OCI-LY7 (cell line): ENCODE results near the gene GREB1. TPM values are rescaled to one million over a fixed set of nuclear protein-coding genes. Genes with fewer than 3 reads are reported as not detected.

Experiments
- BruUV-seq: library from RNA; stranded (reverse); fragments of 400-500 nt; replicated peaks from 2 replicates; lab custom pipeline; 2021; lab: Mats Ljungman, UMichigan
- CTCF ChIA-PET: fragments of 300-600 bp; sonication (Branson Sonifier 250); formaldehyde crosslinking; loops from one replicate; lab custom pipeline; 2022; ENCODE audit warnings: antibody characterized with exemption; ENCODE audit not compliant: unreplicated experiment; lab: Charles Lee
- POLR2A ChIA-PET: fragments of 300-600 bp; sonication (Branson Sonifier 250); formaldehyde crosslinking; loops from one replicate; lab custom pipeline; 2022; ENCODE audit warnings: antibody characterized with exemption; lab: Charles Lee
- DNase-seq: peaks from one replicate; pipeline ENCODE4 v3.0.0-alpha.2; 2015; ENCODE audit warnings: low spot score
- H2AFZ ChIP-seq: fragments of 200-600 bp; sonication (generic), shearing (Covaris generic); 2 replicates; pipeline ENCODE4 v1.6.1; 2014; ENCODE audit warnings: mild to moderate bottlenecking, antibody characterized with exemption, low read length, moderate library complexity
- H3K27ac ChIP-seq: fragments of 200-600 bp; sonication (generic); 2 replicates; pipeline ENCODE4 v1.5.1; 2014; ENCODE audit warnings: mixed run types, low read depth, mild to moderate bottlenecking, moderate library complexity, low read length, inconsistent platforms; ENCODE audit not compliant: poor library complexity, severe bottlenecking
- H3K36me3 ChIP-seq: fragments of 200-600 bp; sonication (generic); 2 replicates; pipeline ENCODE4 v1.6.1; 2014; ENCODE audit warnings: mild to moderate bottlenecking, antibody characterized with exemption, low read length, moderate library complexity, mixed read lengths; ENCODE audit not compliant: insufficient read depth
- H3K4me1 ChIP-seq: fragments of 200-600 bp; sonication (generic); 2 replicates; pipeline ENCODE4 v1.5.1; 2014; ENCODE audit warnings: mild to moderate bottlenecking, low read length; ENCODE audit not compliant: insufficient read depth, poor library complexity, severe bottlenecking
- H3K4me2 ChIP-seq: fragments of 200-600 bp; sonication (generic); 2 replicates; pipeline ENCODE4 v1.6.1; 2014; ENCODE audit warnings: mild to moderate bottlenecking, low read length
- H3K4me3 ChIP-seq: fragments of 200-600 bp; sonication (generic); 2 replicates; pipeline ENCODE4 v1.5.1; 2014; ENCODE audit warnings: mild to moderate bottlenecking, low read depth, low read length; ENCODE audit not compliant: poor library complexity, severe bottlenecking
- H3K79me2 ChIP-seq: fragments of 200-600 bp; sonication (generic); 2 replicates; pipeline ENCODE4 v1.6.1; 2016; ENCODE audit warnings: low read depth, mild to moderate bottlenecking, low read length, moderate library complexity, mixed read lengths; ENCODE audit not compliant: insufficient read depth
- H3K9me2 ChIP-seq: fragments of 200-600 bp; sonication (generic); 2 replicates; pipeline ENCODE4 v1.6.1; 2016; ENCODE audit warnings: mild to moderate bottlenecking, low read length, mixed read lengths; ENCODE audit not compliant: insufficient read depth
- H3K9me3 ChIP-seq: fragments of 200-600 bp; sonication (generic); 2 replicates; pipeline ENCODE4 v1.6.1; 2014; ENCODE audit warnings: mild to moderate bottlenecking, mixed run types, low read length, mixed read lengths
- H4K20me1 ChIP-seq: fragments of 200-600 bp; sonication (generic); 2 replicates; pipeline ENCODE4 v1.6.1; 2014; ENCODE audit warnings: mild to moderate bottlenecking, antibody characterized with exemption, low read length, moderate library complexity, mixed read lengths; ENCODE audit not compliant: insufficient read depth
- EZH2phosphoT487 ChIP-seq: fragments of 200-600 bp; sonication (generic); IDR thresholded peaks from 2 replicates; pipeline ENCODE4 v1.6.1; 2018; ENCODE audit warnings: low read depth, borderline replicate concordance, mild to moderate bottlenecking, mixed run types, antibody characterized with exemption, low read length, moderate library complexity, mixed read lengths
- intact Hi-C: fragments of 100-400 bp; cut with micrococcal nuclease; formaldehyde crosslinking; loops from one replicate; pipeline ENCODE4 v1.10.0; 2022; ENCODE audit not compliant: unreplicated experiment
- total RNA-seq, 2 experiments: library from RNA; depleted of rRNA in 1 of 2; stranded (reverse); fragments of >200 nt in 1 of 2; shearing (Covaris generic) in 1 of 2; gene quantifications; 2 replicates each; pipeline ENCODE4 v1.2.3, GENCODE V29; 2014 to 2022
- TF ChIP-seq, protein P1 (sequence below): fragments of 200-600 bp; sonication (generic); conservative IDR thresholded peaks from 2 replicates; pipeline ENCODE4 v1.5.1; 2014; ENCODE audit warnings: mild to moderate bottlenecking, antibody characterized with exemption, low read length, moderate library complexity, mixed read lengths

The GREB1 gene
- total RNA-seq, 2 experiments from 2014 or later = 3.5 to 8.4 TPM

- Histone ChIP-seq H3K36me3 (no peaks in the 10 kb centered on the region), H2AFZ (no peak overlapping the region), H3K9me2 (no peaks in the 10 kb centered on the region), H3K4me3 (no peak overlapping the region), H3K27ac (no peak overlapping the region), H3K4me1 (no peaks in the 10 kb centered on the region), H3K79me2 (no peaks in the 10 kb centered on the region), H3K9me3 (no peaks in the 10 kb centered on the region), H4K20me1 (no peaks in the 10 kb centered on the region), H3K4me2 (no peak overlapping the region)
- no peak for TF ChIP-seq EZH2phosphoT487
- TF ChIP-seq, protein P1, sequence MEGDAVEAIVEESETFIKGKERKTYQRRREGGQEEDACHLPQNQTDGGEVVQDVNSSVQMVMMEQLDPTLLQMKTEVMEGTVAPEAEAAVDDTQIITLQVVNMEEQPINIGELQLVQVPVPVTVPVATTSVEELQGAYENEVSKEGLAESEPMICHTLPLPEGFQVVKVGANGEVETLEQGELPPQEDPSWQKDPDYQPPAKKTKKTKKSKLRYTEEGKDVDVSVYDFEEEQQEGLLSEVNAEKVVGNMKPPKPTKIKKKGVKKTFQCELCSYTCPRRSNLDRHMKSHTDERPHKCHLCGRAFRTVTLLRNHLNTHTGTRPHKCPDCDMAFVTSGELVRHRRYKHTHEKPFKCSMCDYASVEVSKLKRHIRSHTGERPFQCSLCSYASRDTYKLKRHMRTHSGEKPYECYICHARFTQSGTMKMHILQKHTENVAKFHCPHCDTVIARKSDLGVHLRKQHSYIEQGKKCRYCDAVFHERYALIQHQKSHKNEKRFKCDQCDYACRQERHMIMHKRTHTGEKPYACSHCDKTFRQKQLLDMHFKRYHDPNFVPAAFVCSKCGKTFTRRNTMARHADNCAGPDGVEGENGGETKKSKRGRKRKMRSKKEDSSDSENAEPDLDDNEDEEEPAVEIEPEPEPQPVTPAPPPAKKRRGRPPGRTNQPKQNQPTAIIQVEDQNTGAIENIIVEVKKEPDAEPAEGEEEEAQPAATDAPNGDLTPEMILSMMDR = no peak
- ChIA-PET CTCF (interaction anchor here (0.6 kb wide), 1 partner anchor 292 kb away, joined by 5 read pairs; no protein-coding TSS in a partner anchor), POLR2A (no interaction called here)
- BruUV-seq = no TSS peak
- intact Hi-C loops = no loop called here
- DNase-seq = no peak
These were observed 45.3 kb downstream of the GREB1 start for GRCh38 chr2:11578986-11579774.

- Histone ChIP-seq H4K20me1 (no peaks in the 10 kb centered on the region), H3K4me1 (no peaks in the 10 kb centered on the region), H3K36me3 (no peaks in the 10 kb centered on the region), H3K79me2 (no peaks in the 10 kb centered on the region), H3K9me2 (no peaks in the 10 kb centered on the region), H3K4me3 (no peak overlapping the region), H3K4me2 (no peak overlapping the region), H2AFZ (no peak overlapping the region), H3K27ac (no peak overlapping the region), H3K9me3 (no peaks in the 10 kb centered on the region)
- DNase-seq = no peak
- no peak for TF ChIP-seq EZH2phosphoT487
- TF ChIP-seq, protein P1 = no peak
- no TSS peak for BruUV-seq
- ChIA-PET POLR2A (no interaction called here), CTCF (interaction anchor here (0.7 kb wide), 1 partner anchor 448 kb away, joined by 3 read pairs; no protein-coding TSS in a partner anchor)
- intact Hi-C loops = loop anchor here (10.0 kb wide), 2 partner anchors 345 to 745 kb away; no protein-coding TSS in a partner anchor
These were observed 46.2 kb downstream of the GREB1 start for GRCh38 chr2:11579867-11580659.
